Measurements from ENCODE around the gene CALN1.
"Not testable (repeated sequence)": the region's sequence is repeated elsewhere in the genome, so short reads cannot be mapped to it uniquely, and the experiment has no call there.

The CALN1 gene

DNA sequence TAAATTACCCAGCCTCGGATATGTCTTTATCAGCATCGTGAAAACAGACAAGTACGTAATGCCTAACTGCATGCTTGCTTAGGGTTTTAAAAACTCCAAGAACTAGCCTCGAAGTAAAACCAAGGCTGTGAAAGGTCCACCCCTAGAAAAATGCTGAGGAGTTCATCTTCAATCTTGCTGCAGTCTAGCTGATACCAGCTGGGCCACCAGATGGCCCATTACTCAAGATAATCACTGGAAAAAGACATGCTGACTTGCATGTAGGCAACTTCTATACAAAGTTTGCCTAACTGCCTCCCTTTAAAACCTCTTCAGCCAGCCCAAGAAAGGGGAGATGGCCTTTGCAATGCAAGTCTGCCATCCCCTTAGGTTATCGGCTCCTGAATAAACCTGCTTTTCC, 666.1 kb downstream of the CALN1 start:
- no peak for DNase-seq (ENCODE audit: low read depth in 2 of 2)

DNA sequence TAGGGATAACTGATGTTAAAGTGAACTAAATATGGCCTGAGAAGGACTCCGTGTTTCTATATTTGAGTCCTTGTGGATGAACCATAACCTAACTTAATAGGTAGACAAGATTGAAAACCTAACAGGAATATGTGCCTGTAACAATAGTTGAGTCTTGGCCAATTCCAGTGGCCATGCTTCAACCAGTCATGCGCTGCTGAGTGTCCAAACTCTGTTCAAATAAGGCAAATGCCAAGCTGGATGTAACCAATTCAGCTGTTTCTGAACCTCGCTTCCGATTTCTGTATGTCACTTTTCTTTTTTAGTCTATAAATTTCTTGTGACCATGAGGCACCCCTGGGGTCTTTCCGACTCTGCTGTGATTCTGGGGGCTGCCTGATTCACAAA, 672.0 kb downstream of the CALN1 start:
- DNase-seq (ENCODE audit: low read depth in 2 of 2): no peak

DNA sequence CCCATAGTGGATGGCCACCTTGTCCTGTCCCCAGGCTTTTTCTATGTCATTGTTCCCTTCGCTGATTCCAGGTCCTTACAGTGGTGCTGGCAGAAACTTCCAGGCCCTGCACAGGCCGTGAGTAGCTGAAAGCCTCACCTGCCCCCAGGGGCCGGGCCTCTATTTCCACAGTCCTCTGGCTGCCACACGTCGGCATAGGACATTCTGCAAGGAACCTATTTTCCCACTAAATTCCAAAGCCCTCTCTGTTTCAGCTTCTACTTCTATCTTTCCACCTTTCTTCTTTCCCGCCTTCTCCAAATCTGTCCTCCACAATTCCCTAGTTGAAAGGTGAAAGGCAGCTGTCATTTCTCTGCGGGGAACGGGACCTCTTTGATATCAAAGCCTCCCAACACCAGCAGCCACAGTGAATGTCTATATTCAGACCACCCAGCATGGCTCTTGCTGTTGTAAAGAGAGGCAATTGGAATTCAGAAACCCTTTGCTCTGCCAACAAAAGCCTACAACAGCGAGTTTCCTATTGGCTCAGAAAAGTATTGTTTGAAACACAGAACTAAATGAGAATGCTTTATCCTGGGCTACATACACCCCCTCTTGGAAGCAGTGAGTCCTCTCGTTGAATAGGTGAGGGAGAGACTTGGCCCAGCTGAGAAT, 672.5 kb downstream of the CALN1 start:
- DNase-seq (ENCODE audit: low read depth in 2 of 2): no peak

DNA sequence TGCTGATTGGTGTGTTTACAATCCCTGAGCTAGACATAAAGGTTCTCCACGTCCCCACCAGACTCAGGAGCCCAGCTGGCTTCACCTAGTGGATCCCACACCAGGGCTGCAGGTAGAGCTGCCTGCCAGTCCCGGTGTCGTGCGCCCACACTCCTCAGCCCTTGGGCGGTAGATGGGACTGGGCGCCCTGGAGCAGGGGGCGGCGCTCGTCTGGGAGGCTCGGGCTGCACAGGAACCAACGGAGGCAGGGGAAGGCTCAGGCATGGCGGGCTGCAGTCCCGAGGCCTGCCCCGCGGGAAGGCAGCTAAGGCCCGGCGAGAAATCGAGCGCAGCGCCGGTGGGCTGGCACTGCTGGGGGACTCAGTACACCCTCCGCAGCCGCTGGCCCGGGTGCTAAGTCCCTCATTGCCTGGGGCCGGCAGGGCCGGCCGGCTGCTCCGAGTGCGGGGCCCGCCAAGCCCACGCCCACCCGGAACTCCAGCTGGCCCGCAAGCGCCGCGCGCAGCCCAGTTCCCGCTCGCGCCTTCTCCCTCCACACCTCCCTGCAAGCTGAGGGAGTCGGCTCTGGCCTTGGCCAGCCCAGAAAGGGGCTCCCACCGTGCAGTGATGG, 674.1 kb downstream of the CALN1 start:
- not testable (repeated sequence) for DNase-seq (ENCODE audit: low read depth in 2 of 2)

DNA sequence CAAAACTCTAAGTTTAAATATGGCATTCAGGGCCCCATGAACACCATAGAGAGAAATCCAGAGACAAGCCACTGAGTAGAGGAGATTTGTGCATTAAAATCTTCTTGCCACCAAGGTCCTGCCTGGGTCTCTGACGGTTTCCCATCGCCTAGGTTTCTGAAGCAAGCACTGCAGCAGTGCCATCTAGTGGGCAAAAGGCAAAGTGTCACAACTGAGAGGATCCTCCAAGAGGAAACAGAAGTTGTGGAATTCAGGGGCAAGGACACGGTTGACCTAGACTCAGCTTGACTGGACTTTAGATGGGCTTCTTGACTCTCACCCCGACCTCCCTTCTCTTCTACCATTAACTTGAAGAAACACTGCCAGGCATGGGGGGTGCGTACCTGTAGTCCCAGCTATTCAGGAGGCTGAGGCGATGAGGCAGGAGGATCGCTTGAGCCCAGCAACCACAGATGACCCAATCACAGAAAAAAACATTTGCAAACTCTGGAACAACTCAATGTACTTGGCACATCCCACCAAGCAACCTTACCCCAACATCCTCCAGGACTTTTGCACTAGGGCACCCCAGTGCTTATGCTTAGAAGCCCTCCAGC, 676.1 kb downstream of the CALN1 start:
- DNase-seq (ENCODE audit: low read depth in 2 of 2): peak in 1 of 2 donors; percentile 10

DNA sequence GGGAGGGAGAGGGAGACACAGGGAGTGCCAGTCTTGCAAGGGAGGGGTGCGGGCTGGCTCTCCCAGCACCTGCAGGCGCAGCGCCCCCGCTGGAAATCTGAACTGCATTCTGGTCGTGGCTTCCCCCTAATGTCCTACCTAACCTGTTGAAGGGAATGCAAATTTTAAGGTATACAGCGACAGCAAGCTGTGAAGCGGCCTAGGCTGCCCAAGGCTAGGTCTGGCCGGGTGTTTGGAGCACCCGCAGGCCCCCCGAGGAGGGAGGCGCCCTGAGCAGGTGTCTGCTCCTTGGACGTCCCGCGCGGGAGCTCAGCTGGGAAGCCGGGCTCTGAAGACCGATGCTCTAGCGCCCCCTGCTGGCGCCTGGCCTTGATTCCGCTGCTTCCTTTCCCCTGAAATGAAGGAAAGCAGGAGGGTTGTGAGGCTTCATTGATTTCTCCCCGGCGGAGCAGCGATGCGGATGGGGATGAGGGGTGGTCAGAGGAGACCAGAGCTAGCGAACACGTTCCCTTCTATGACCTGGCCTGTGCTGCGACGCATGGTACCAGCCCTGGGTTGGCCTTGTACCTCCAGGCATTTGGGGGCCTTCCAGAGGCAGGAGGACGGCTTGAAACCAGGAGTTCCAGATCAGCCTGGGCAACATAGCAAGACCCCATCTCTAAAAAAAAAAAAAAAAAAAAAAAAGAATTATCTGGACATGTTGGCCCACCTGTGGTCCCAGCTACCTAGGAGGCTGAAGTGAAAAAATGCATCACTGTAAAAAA, 678.8 kb downstream of the CALN1 start:
- DNase-seq (ENCODE audit: low read depth in 2 of 2): peak; percentile 7 to 31

DNA sequence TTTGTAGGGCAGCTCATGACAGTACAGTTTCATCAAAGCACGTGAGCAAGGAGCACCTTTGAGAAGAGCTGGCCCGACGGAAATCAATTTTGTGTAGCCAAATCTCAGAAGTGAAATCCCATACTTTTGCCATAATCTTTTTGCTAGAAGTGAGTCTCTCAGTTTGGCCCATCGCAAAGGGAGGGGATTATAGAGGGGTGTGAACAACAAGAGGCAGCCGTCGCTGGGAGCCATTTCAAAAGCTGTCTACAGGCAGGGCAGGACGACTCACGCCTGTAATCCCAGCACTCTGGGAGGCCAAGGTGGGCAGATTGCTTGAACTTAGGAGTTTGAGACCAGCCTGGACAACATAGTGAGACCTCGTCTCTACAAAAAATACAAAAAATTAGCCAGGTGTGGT, 680.4 kb downstream of the CALN1 start:
- DNase-seq (ENCODE audit: low read depth in 2 of 2): no peak
